Esophagus squamous epithelium (tissue), 4 donors: ENCODE measurements around the gene MEDAG.

ENCODE experiments used
- CTCF ChIP-seq, 6 experiments: fragments of 450-650 bp in 4 of 6; fragments of 200-600 bp in 2 of 6; sonication (generic) in 2 of 6; IDR thresholded peaks; one replicate each; pipeline ENCODE4 v1.5.1; 2016 to 2019; ENCODE audit warnings: antibody characterized with exemption in 6 of 6, mild to moderate bottlenecking in 4 of 6, moderate library complexity in 4 of 6
- POLR2A ChIP-seq, 4 donors: fragments of 450-650 bp; IDR thresholded peaks; one replicate each; pipeline ENCODE4 v1.6.1; 2017; ENCODE audit warnings: antibody characterized with exemption in 4 of 4, mild to moderate bottlenecking in 4 of 4, moderate library complexity in 3 of 4

GRCh38 chr13:30892966-30893365 is 13.1 kb upstream of the MEDAG start:
- TF ChIP-seq CTCF (IDR thresholded peaks at IDR 0.05): peak in 2 of 6 experiments; percentile 8 to 23
- no peak for TF ChIP-seq POLR2A (IDR thresholded peaks at IDR 0.05)
